GM04504 (cell line): ENCODE measurements around the gene NUBP2.

Experiments
- DNase-seq: peaks from one replicate; pipeline ENCODE4 v3.0.0-alpha.2; 2012; ENCODE audit warnings: low read depth

The NUBP2 gene, protein sequence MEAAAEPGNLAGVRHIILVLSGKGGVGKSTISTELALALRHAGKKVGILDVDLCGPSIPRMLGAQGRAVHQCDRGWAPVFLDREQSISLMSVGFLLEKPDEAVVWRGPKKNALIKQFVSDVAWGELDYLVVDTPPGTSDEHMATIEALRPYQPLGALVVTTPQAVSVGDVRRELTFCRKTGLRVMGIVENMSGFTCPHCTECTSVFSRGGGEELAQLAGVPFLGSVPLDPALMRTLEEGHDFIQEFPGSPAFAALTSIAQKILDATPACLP

GRCh38 chr16:1782408-1783264, at the start of gene NUBP2, which contains the start of gene SPSB3:
Gene NUBP2, plus strand, starts transcription at chr16:1782960. Its CDS starts 61 bp downstream, at chr16:1783021.
Gene SPSB3, minus strand, starts transcription at chr16:1782571. Its CDS starts 1,088 bp downstream, at chr16:1781483.
- DNase-seq, result peak; percentile 100

- DNase-seq, result no peak
Measured at GRCh38 chr16:1734123-1734522, 48.6 kb upstream of the NUBP2 start.

DNA sequence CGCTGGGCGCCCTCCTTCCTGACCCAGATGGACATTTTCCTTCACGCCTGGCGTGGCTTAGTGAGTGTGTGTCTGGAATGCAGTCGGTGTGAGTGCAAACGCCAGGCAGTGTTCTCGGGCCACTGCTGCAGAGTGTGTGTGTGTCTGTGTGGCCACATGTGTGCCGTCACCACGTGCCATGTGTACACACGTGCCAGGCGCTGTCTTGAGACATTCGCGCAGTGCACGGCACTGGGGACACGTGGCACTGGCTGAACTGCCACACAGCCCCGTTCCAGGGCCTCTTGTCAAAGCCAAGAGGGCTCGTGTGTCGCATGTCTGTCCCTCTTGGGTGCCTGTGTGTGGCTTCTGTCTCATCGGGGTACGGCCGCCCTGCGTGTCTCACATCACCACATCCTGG, 47.9 kb upstream of the NUBP2 start:
- DNase-seq, result no peak

GRCh38 chr16:1740234-1740633, 42.5 kb upstream of the NUBP2 start:
- no peak for DNase-seq

GRCh38 chr16:1740781-1741490, 41.8 kb upstream of the NUBP2 start:
- DNase-seq, result no peak

DNA sequence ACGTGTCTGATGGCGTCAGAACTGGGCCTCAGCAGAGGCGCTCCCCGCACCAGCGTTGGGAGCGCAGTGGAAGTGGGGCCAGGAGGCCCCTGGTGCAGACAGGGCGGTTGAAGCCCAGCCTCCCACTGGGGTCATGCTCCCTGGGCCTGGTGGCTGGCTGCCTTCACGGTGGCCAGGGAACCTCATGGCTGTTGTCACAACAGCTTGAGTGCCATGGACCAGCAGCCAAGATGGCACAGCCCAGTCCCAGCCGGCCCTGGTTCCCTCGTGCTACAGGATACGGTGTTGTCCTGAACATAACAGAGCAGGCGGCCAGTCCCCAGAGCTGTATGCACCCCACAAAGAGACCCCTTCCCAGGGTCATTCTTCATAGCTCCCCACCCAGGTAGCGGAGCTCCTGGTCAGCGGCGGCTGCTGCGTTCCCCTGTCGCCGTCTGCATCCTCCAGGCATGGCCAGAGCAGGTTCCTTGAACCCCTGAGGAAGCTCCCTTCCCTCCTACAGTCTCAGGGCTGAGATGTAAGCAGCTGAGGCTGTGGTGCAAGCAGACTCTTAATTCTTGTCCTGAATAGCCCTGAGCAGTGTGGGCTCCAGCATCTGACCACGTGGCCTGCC, 41.1 kb upstream of the NUBP2 start:
- DNase-seq, result no peak

DNA sequence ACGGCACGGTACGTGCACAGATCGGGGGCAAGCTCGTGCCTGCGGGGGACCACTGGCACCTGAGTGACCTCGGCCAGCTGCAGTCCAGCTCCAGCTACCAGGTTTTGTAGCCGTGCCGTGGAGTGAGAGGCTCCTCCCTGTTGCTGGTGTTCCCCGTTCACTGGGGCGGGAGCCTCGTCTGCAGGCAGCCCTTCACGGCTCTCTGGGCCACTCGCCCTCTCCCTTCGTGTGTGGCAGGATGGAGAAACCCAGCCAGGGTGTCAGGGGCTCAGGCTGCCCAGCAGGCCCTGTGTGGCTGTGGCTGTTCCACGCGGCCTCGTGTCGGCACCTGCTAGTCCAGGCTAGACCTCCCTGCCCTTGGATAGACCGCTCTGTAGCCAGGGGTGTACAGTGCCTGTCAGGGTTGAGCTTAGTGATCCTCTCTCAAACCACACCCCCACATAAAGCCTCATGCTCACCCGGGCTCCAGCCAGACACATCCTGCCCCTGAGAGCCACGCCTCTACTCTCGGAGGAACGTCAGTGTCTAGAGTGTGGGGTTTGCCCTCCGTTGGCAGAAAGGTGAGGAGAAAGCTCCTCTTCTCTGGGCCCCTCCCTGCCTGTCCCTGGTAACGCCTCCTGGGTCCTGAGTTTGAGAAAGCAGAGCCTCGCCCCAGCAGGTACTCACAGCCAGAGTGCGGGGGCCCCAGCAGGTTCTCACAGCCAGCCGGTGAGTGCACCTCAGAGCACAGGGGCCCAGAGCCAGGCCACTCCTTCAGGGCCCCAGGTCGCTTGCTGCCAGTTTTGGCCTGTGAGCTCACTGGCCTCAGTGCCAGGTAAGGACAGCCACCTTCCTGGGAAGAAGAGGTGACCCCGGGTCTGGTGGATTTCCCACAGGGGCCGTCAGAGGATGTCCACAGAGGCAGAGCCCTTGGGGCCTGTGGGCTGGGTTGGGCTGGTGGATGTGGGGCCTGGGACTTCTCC, 39.1 kb upstream of the NUBP2 start:
- DNase-seq, result no peak

DNA sequence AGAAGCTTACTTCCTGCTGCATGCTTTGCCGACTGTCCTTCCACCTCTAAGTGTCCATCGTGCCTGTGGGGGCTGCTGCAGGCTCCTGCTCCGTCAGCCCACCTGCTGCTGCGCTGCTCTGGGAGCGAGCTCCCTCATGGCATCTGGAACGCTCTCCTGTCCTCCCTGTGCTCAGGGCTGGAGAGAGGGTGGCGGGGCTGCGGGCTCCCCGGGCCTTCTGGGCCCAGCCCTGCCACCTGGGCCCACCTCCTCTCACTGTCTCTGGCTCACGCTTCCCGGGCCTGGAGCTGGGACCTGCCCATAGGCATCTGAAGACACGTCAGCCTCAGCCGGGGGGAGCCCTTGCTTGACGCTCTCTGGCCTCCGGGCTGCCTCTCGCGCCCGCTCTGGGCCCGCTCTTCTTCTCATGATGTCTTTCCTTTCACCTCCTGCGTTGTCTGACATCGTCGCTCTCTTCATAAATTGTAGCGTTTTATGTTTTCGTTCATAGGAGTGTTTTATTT, 38.4 kb upstream of the NUBP2 start:
- no peak for DNase-seq

GRCh38 chr16:1745181-1745899, 37.4 kb upstream of the NUBP2 start:
- DNase-seq, result peak; percentile 59

DNA sequence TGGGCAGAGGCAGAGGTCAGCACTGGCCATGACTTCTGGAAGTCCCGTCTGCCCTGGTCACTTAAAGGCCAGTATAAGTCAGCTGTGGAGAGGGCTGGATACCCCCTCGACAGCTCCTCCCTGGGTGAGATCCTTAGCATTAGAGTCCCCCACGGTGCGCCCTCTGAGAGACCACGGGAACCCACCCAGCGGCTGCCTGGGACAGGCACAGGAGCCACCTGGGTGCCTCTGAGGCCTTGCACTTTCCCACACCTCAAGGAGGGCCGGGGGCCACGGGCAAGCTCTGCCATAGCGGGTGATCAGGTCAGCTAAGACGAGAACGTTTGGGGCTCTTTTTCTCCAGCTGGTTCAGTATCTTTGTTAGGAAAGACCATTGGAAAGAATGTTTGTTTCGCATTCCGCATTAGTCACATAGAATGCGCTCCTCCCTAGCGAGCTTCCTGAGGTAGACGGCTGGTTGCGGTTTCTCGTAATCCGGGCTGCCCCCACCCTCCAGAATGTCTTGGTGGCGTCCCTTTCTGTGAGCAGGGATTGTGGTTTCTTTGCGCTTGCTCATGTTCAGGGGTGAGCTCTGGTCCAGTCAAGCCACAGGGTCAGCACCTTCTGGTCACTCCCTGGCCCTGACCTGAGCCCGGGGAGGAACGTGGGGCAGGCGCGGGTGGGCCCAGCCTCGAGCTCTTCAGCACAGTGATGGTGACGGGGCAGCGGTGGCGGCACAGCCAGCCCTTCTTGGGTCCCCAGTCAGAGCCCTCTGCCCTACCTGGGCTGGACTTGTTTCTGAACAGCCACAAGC, 36.7 kb upstream of the NUBP2 start:
- no peak for DNase-seq

DNA sequence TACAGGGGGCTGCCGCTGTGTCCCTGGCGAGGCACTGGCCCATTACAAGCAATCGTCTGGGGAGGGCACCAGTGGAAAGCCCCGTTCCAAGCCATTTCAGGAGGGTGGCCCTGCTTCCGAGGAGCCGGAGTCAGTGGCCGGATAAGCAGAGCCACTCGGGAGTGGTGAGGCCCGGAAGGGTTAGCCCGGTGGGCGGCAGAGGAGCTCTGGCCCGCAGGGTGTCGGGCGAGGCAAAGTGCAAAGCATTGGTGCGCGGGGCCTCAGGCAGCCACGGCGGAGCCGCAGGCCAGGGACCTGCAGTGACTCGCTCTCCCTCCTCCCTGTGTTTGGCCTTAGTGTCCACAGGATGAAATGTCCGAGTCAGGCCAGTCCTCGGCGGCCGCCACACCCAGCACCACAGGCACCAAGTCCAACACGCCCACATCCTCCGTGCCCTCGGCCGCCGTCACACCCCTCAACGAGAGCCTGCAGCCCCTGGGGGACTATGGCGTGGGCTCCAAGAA, 36.0 kb upstream of the NUBP2 start:
- DNase-seq, result no peak

DNA sequence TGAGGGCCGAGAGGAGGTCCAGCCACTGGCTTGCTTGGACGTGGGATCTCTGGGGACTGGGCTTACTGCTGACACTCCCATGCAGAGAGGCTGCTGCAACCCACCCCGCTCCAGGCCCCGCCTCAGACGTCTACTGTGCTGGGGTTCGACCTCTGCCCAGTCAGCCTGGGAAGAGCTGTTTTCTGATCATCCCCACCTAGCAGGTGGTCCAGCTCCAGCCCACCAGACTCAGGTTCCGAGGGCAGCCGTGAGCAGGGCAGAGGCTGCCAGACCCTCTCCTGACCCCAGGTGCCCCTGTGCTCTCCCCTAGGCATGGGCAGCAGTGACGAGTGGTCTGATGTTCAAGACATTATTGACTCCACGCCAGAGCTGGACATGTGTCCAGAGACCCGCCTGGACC, 34.8 kb upstream of the NUBP2 start:
- no peak for DNase-seq

DNA sequence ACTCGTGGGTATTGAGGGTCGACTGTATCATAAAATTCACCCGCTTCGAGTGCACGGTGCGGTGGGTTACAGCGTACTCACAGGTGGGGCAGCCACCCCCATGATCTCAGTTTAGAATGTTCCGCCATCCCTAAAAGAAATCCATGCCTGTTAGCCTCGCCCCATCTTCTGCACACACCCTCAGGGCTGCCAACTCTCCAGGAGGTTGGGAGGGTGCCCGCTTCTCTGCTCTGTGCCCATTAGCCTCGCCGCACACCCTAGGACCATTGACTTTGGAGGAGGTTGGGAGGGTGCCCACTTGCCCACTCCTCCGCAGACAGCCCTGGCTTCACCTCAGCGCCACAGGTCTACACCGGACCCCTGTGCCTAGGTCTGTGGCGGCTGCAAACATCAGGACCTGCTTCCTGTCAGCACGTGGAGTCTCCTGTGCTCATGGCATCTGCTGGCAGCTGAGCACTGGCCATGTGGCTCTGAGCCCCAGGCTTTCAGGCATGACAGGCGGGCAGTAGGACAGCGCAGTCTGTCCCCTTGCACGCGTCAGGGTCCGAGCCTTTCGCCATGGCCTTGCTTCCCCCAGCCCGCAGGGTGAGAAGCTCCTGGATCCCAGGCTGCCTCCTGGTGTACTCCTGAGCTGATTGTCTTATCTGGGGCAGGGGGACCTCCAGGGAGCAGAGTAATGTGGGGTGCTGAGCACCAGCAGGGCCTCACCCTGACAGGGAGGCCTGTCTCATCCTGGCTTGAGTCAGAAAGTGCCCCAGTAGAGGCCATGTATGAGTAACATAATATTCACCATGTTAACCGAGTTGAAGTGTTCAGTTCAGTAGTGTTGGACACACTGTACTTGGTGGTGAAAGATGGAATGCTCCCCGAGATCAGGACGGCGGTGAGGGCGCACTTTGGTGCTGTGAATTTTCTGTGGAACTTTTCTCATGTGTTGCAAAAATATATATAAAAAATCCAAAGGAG, 33.3 kb upstream of the NUBP2 start:
- no peak for DNase-seq

GRCh38 chr16:1751946-1752345, 30.8 kb upstream of the NUBP2 start:
- no peak for DNase-seq

GRCh38 chr16:1752853-1753252, 29.9 kb upstream of the NUBP2 start:
- DNase-seq, result no peak

GRCh38 chr16:1754204-1754603, 28.6 kb upstream of the NUBP2 start:
- no peak for DNase-seq

- DNase-seq, result no peak
Measured at GRCh38 chr16:1757714-1758461, 24.9 kb upstream of the NUBP2 start.
